A673 (cell line): ENCODE data around the gene FAM43A.

Experiments
- CTCF ChIP-seq: fragments of 300-800, 200-600 bp; sonication (generic); conservative IDR thresholded peaks from 2 replicates; pipeline ENCODE4 v1.5.1; 2017; ENCODE audit warnings: low read depth, mild to moderate bottlenecking, antibody characterized with exemption, low read length, moderate library complexity, mixed read lengths
- EZH2 ChIP-seq: fragments of 200-600 bp; sonication (generic); IDR thresholded peaks from 2 replicates; pipeline ENCODE4 v1.6.1; 2017; ENCODE audit warnings: borderline replicate concordance, low read depth, mild to moderate bottlenecking, mixed read lengths, antibody characterized with exemption, low read length; ENCODE audit not compliant: poor library complexity, severe bottlenecking

GRCh38 chr3:194647747-194648146 lies 37.9 kb upstream of the FAM43A start:
- TF ChIP-seq CTCF: no peak
- no peak for TF ChIP-seq EZH2
